ENCODE data around the gene GPR119.
A peak's percentile ranks its signal among the peaks of the same experiment; 100 is the strongest.
"Not testable (repeated sequence)": the region's sequence is repeated elsewhere in the genome, so short reads cannot be mapped to it uniquely, and the experiment has no call there.

GPR119 gene

DNA sequence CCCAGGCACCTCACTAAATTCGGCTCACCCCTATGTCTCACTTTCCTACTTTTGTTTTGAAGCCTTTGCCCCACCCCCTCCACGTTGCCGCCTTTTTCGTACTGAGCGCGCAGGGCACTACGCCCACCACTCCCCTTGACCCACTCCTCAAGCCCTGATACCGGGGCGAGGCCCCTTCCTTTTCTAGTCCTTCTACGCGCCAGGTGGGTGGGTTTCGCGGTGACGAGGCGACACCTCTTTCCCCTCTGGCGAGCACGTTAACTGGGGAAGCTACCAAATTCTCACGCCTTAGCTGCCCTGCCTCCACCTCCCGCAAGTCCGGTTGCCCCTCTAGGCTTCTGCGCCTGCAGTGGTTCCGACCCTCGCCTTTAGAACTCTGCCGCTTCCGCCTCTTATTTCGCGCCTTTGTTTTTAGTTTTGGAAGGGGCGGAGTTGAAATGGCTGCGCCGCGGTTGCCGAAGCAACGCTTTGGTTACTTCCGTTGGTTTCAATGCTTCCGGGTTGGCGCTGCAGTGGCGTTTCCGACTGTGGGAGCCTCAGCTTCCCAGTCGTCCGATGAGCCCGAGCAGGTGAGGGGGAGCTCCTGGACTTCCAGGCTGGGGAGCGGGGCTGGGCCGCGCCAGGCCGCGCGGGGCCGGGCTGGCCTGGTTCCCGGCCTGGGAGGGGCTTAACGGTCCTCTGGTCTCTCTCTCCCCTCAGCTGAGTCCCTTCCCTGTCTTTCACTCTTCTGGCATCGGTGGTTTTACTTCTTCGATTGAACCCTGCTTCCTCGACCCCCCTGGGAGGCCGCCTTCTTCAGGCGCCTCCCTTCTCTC lies 45.9 kb downstream of the GPR119 start, which contains the start of gene SLC25A14:
Gene SLC25A14, plus strand, starts transcription at position 512 of the 815 bp plus-strand sequence. CDS start 360 bp downstream, outside the sequence.
- TF ChIP-seq, protein P1, sequence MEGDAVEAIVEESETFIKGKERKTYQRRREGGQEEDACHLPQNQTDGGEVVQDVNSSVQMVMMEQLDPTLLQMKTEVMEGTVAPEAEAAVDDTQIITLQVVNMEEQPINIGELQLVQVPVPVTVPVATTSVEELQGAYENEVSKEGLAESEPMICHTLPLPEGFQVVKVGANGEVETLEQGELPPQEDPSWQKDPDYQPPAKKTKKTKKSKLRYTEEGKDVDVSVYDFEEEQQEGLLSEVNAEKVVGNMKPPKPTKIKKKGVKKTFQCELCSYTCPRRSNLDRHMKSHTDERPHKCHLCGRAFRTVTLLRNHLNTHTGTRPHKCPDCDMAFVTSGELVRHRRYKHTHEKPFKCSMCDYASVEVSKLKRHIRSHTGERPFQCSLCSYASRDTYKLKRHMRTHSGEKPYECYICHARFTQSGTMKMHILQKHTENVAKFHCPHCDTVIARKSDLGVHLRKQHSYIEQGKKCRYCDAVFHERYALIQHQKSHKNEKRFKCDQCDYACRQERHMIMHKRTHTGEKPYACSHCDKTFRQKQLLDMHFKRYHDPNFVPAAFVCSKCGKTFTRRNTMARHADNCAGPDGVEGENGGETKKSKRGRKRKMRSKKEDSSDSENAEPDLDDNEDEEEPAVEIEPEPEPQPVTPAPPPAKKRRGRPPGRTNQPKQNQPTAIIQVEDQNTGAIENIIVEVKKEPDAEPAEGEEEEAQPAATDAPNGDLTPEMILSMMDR (IDR thresholded peaks at IDR 0.05; ENCODE audit: low read depth, low read length): no peak
- DNase-seq: peak; percentile 69
- Histone ChIP-seq H3K4me3 (ENCODE audit: low read depth, low read length) (peak within 1 kb of the TSS; percentile 78), H3K27ac (peak within 1 kb of the TSS; percentile 80), H3K36me3 (no peaks in the 10 kb centered on the region), H3K9me3 (ENCODE audit: severe bottlenecking) (no peaks in the 10 kb centered on the region), H3K27me3 (ENCODE audit: insufficient read depth, low read depth, severe bottlenecking) (peaks cover 6% of the 10 kb centered on the region)

DNA sequence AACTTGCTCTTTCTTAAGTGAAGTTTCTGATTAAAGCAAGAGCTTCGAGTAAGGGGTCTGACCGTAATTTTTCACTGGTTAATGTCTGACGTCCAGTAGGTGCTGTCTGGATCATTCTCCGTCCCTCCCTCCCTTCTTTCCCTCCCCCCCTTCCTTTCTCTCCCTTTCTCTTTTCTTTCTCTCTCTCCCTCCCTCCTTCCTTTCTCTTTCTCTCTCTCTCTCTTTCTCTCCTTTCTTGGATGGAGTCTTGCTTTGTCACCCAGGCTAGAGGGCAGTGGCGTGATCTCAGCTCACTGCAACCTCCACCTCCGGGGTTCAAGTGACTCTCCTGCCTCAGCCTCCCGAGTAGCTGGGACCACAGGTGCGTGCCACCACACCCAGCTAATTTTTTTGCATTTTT lies 46.6 kb downstream of the GPR119 start:
- not testable (repeated sequence) for DNase-seq; H3K27ac ChIP-seq; H3K9me3 ChIP-seq (ENCODE audit: severe bottlenecking); H3K36me3 ChIP-seq; H3K27me3 ChIP-seq (ENCODE audit: insufficient read depth, low read depth, severe bottlenecking); H3K4me3 ChIP-seq (ENCODE audit: low read depth, low read length)

DNA sequence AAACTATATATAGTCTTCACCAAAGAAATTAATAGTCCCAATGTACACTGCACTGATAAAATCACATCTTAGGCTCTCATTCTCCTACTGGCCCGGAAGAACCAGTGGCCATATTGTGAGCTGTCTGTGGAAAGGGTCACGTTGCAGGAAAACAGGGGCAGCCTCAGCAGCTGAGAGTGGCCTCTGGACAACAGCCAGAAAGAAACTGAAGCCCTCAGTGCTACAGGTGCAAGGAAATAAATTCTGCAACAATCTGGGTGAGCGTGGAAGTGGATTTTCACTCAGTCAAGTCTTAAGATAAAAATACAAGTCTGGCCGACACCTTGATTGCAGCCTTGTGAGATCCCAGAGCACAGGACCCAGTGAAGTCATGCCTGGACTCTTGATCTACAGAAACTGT lies 48.9 kb downstream of the GPR119 start:
- Histone ChIP-seq H3K4me3 (ENCODE audit: low read depth, low read length) (no peak overlapping the region), H3K36me3 (no peaks in the 10 kb centered on the region), H3K27me3 (ENCODE audit: insufficient read depth, low read depth, severe bottlenecking) (peaks cover 3% of the 10 kb centered on the region), H3K27ac (no peak overlapping the region), H3K9me3 (ENCODE audit: severe bottlenecking) (no peaks in the 10 kb centered on the region)
- no peak for DNase-seq
- TF ChIP-seq, protein P1 (IDR thresholded peaks at IDR 0.05; ENCODE audit: low read depth, low read length): no peak

All from WERI-Rb-1 (cell line).